HG02943 (cell line): ENCODE results near the gene FUT3.
"Not testable (repeated sequence)": the region's sequence is repeated elsewhere in the genome, so short reads cannot be mapped to it uniquely, and the experiment has no call there.

Experiments
- ATAC-seq: cut with Tn5 transposase; IDR thresholded peaks from one replicate; pipeline ENCODE4 v1.9.1; 2021; ENCODE audit warnings: mild to moderate bottlenecking, low read depth, moderate library complexity; ENCODE audit not compliant: unreplicated experiment

Gene FUT3

GRCh38 chr19:5850743-5851293, 431 bp downstream of the FUT3 start:
- no peak for ATAC-seq

GRCh38 chr19:5850189-5850588, 1.1 kb downstream of the FUT3 start:
- ATAC-seq: no peak

GRCh38 chr19:5848621-5849020, 2.6 kb downstream of the FUT3 start:
- ATAC-seq: not testable (repeated sequence)

- not testable (repeated sequence) for ATAC-seq
Observed at GRCh38 chr19:5847846-5848245, 3.4 kb downstream of the FUT3 start.

GRCh38 chr19:5844456-5845433, 6.5 kb downstream of the FUT3 start:
- ATAC-seq: no peak

- no peak for ATAC-seq
Observed at GRCh38 chr19:5843295-5843927, 7.8 kb downstream of the FUT3 start.

GRCh38 chr19:5841735-5842111, 9.5 kb downstream of the FUT3 start:
- ATAC-seq: not testable (repeated sequence)

- ATAC-seq: no peak
Observed at GRCh38 chr19:5839065-5840017, 11.9 kb downstream of the FUT3 start, which contains the start of gene FUT6. FUT6 (minus strand) TSS chr19:5839702; CDS start chr19:5832567, 7,135 bp downstream.

- no peak for ATAC-seq
Observed at GRCh38 chr19:5838353-5839064, 12.7 kb downstream of the FUT3 start.

- no peak for ATAC-seq
Observed at GRCh38 chr19:5837761-5838352, 13.4 kb downstream of the FUT3 start.

- ATAC-seq: no peak
Observed at GRCh38 chr19:5832527-5833216, 18.6 kb downstream of the FUT3 start.

GRCh38 chr19:5832061-5832460, 19.2 kb downstream of the FUT3 start:
- no peak for ATAC-seq

GRCh38 chr19:5831159-5831558, 20.1 kb downstream of the FUT3 start:
- no peak for ATAC-seq

- no peak for ATAC-seq
Observed at GRCh38 chr19:5829567-5830310, 21.5 kb downstream of the FUT3 start.

GRCh38 chr19:5828661-5829566, 22.3 kb downstream of the FUT3 start:
- no peak for ATAC-seq

- peak; percentile 64 for ATAC-seq
Observed at GRCh38 chr19:5827891-5828660, 23.2 kb downstream of the FUT3 start.
